T-cell (primary cell): ENCODE results near the gene YEATS4. TPM values are rescaled to one million over a fixed set of nuclear protein-coding genes. Genes with fewer than 3 reads are reported as not detected.

Experiments
- ATAC-seq, 4 experiments: fragments of 200-7000 bp in 3 of 4; fragments of 150-1000 bp in 1 of 4; cut with Tn5 transposase; replicated peaks in 1 of 4; 1 replicate in 3 of 4; 2 replicates in 1 of 4; pipeline ENCODE4 v1.10.0; 2021; ENCODE audit warnings: moderate library complexity in 3 of 4, mild to moderate bottlenecking in 2 of 4, moderate number of reproducible peaks in 1 of 4
- CTCF ChIA-PET, 2 donors: fragments of 300-600 bp; sonication (Branson Sonifier 250); formaldehyde crosslinking; loops; one replicate each; lab custom pipeline; 2022; ENCODE audit warnings: antibody characterized with exemption in 2 of 2; lab: Charles Lee
- POLR2A ChIA-PET, 2 donors: fragments of 300-600 bp; sonication (Branson Sonifier 250); formaldehyde crosslinking; loops; one replicate each; lab custom pipeline; 2022; ENCODE audit warnings: antibody characterized with exemption in 2 of 2; lab: Charles Lee
- DNase-seq, 35 experiments: peaks; one replicate each; pipeline versions ENCODE4 v3.0.0 to v3.0.0-alpha.2; 2013 to 2023
- H3K27ac ChIP-seq: one replicate; pipeline ENCODE4 v1.5.1; 2013; ENCODE audit warnings: low read length
- H3K27me3 ChIP-seq, 2 experiments: replicated peaks in 1 of 2; 1 replicate in 1 of 2; 2 replicates in 1 of 2; pipeline versions ENCODE4 v1.6.1 to v1.7.0; 2013; ENCODE audit warnings: low read length in 1 of 2, mixed read lengths in 1 of 2; ENCODE audit not compliant: control insufficient read depth in 2 of 2, insufficient read depth in 2 of 2; ENCODE audit errors: extremely low read depth in 1 of 2
- H3K36me3 ChIP-seq, 2 donors: 1 replicate in 1 of 2; 2 replicates in 1 of 2; pipeline versions ENCODE4 v1.6.1 to v1.7.0; 2013; ENCODE audit warnings: low read length in 1 of 2; ENCODE audit not compliant: control insufficient read depth in 2 of 2, insufficient read depth in 1 of 2; ENCODE audit errors: extremely low read depth in 1 of 2
- H3K4me1 ChIP-seq, 2 experiments: 1 replicate in 1 of 2; 2 replicates in 1 of 2; pipeline versions ENCODE4 v1.6.1 to v1.7.0; 2013; ENCODE audit warnings: low read length in 2 of 2, mixed read lengths in 1 of 2; ENCODE audit not compliant: insufficient read depth in 2 of 2, control insufficient read depth in 1 of 2; ENCODE audit errors: extremely low read depth in 1 of 2
- H3K4me3 ChIP-seq, 2 donors: 1 replicate in 1 of 2; 2 replicates in 1 of 2; pipeline versions ENCODE4 v1.5.1 to v1.7.0; 2013; ENCODE audit warnings: mild to moderate bottlenecking in 2 of 2, low read length in 1 of 2, moderate library complexity in 1 of 2; ENCODE audit not compliant: control insufficient read depth in 1 of 2; ENCODE audit errors: extremely low read depth in 1 of 2
- H3K9me3 ChIP-seq: 2 replicates; pipeline ENCODE4 v1.7.0; 2013
- H3K27ac Mint-ChIP-seq, 2 donors: one replicate each; pipeline ENCODE4 v1.8.0; 2020 to 2021; ENCODE audit warnings: mild to moderate bottlenecking in 2 of 2, mixed read lengths in 2 of 2
- H3K27me3 Mint-ChIP-seq, 2 donors: one replicate each; pipeline ENCODE4 v1.8.0; 2021 to 2022; ENCODE audit warnings: mixed read lengths in 2 of 2
- H3K36me3 Mint-ChIP-seq: one replicate; pipeline ENCODE4 v1.8.0; 2021; ENCODE audit warnings: mixed read lengths
- H3K4me1 Mint-ChIP-seq, 3 donors: one replicate each; pipeline ENCODE4 v1.8.0; 2020 to 2022; ENCODE audit warnings: mixed read lengths in 3 of 3, mild to moderate bottlenecking in 1 of 3
- H3K4me3 Mint-ChIP-seq, 3 donors: one replicate each; pipeline ENCODE4 v1.8.0; 2020 to 2022; ENCODE audit warnings: mild to moderate bottlenecking in 3 of 3, mixed read lengths in 3 of 3, moderate library complexity in 3 of 3
- H3K9me3 Mint-ChIP-seq, 3 donors: one replicate each; pipeline ENCODE4 v1.8.0; 2020 to 2022; ENCODE audit warnings: mixed read lengths in 3 of 3
- WGBS: methylation state at CpG from one replicate; pipeline ENCODE4 v1.1.5; 2013; ENCODE audit warnings: missing lambda C conversion rate; ENCODE audit not compliant: insufficient coverage; 5-methylcytosine and 5-hydroxymethylcytosine counted together
- total RNA-seq, 35 experiments: library from RNA in 6 of 35; stranded (reverse) in 6 of 35; fragments of 120-200 nt in 1 of 35; gene quantifications; one replicate each; pipeline versions ENCODE4 v1.2.1 to v1.2.4 and lab custom pipeline; 2013 to 2026

YEATS4 gene
- total RNA-seq, 5 donors from 2014 or later (not counting 1 experiment from before 2014, with no cell fraction given): 16.3 to 29.6 (median 21.5) TPM

- no peaks in the 10 kb centered on the region for H3K27me3 Mint-ChIP-seq
- Histone ChIP-seq H3K4me1 (no peaks in the 10 kb centered on the region), H3K4me3 (no peak overlapping the region), H3K27ac (no peak overlapping the region), H3K9me3 (no peaks in the 10 kb centered on the region), H3K36me3 (peaks cover 2 to 40% of the 10 kb centered on the region in 2 donors), H3K27me3 (no peaks in the 10 kb centered on the region)
- H3K36me3 Mint-ChIP-seq: peaks cover 37% of the 10 kb centered on the region
- CTCF ChIA-PET: interaction anchor here (0.6 to 1.4 kb wide), 5 partner anchors 9 to 213 kb away, joined by 3 to 6 read pairs (median 3); no protein-coding TSS in a partner anchor
- H3K9me3 Mint-ChIP-seq: no peaks in the 10 kb centered on the region
- no peak overlapping the region for H3K27ac Mint-ChIP-seq
- POLR2A ChIA-PET: no interaction called here
- H3K4me1 Mint-ChIP-seq: peaks cover 6 to 13% (median 8%) of the 10 kb centered on the region in 3 donors
- ATAC-seq (no peak), DNase-seq (no peak)
- H3K4me3 Mint-ChIP-seq: no peak overlapping the region
- WGBS: no CpG with 5 or more reads among the region's 5 CpGs
Observed at GRCh38 chr12:69366796-69367195, 7.3 kb downstream of the YEATS4 start.

- Mint-ChIP-seq H3K36me3 (peaks cover 48% of the 10 kb centered on the region), H3K9me3 (no peaks in the 10 kb centered on the region), H3K27ac (no peak overlapping the region), H3K27me3 (no peaks in the 10 kb centered on the region), H3K4me1 (peaks cover 4 to 13% (median 8%) of the 10 kb centered on the region in 3 donors), H3K4me3 (no peak overlapping the region)
- no peak for ATAC-seq
- Histone ChIP-seq H3K27ac (no peak overlapping the region), H3K4me3 (no peak overlapping the region), H3K9me3 (no peaks in the 10 kb centered on the region), H3K36me3 (peaks cover 2 to 45% of the 10 kb centered on the region in 2 donors), H3K27me3 (no peaks in the 10 kb centered on the region), H3K4me1 (no peaks in the 10 kb centered on the region)
- DNase-seq: no peak
- CTCF ChIA-PET: interaction anchor here in 1 of 2 donors (1.4 kb wide), 1 partner anchor 10 kb away, joined by 3 read pairs; no protein-coding TSS in a partner anchor
- no CpG with 5 or more reads among the region's 1 CpG for WGBS
- POLR2A ChIA-PET: interaction anchor here (0.6 kb wide), 2 partner anchors 203 to 1019 kb away, joined by 4 to 5 read pairs; no protein-coding TSS in a partner anchor
Observed at GRCh38 chr12:69368171-69368570, 8.6 kb downstream of the YEATS4 start.

- ChIA-PET POLR2A (no interaction called here), CTCF (interaction anchor here in 1 of 2 donors (0.6 kb wide), 1 partner anchor 242 kb away, joined by 3 read pairs; no protein-coding TSS in a partner anchor)
- H3K4me1 ChIP-seq: no peaks in the 10 kb centered on the region
- no peaks in the 10 kb centered on the region for H3K27me3 ChIP-seq
- WGBS: no CpG with 5 or more reads among the region's 1 CpG
- Mint-ChIP-seq H3K36me3 (peaks cover 55% of the 10 kb centered on the region), H3K9me3 (no peaks in the 10 kb centered on the region), H3K27ac (no peak overlapping the region), H3K4me3 (no peak overlapping the region), H3K4me1 (peaks cover 0 to 20% (median 0%) of the 10 kb centered on the region in 3 donors), H3K27me3 (no peaks in the 10 kb centered on the region)
- DNase-seq (no peak), ATAC-seq (no peak)
- no peak overlapping the region for H3K27ac ChIP-seq
- peaks cover 0 to 16% of the 10 kb centered on the region in 2 donors for H3K36me3 ChIP-seq
- no peaks in the 10 kb centered on the region for H3K9me3 ChIP-seq
- no peak overlapping the region for H3K4me3 ChIP-seq
Observed at GRCh38 chr12:69383074-69383473, 23.5 kb downstream of the YEATS4 start.

- Histone ChIP-seq H3K27me3 (no peaks in the 10 kb centered on the region), H3K27ac (no peak overlapping the region), H3K9me3 (no peaks in the 10 kb centered on the region), H3K4me1 (no peaks in the 10 kb centered on the region), H3K4me3 (no peak overlapping the region), H3K36me3 (peaks cover 0 to 14% of the 10 kb centered on the region in 2 donors)
- Mint-ChIP-seq H3K36me3 (peaks cover 44% of the 10 kb centered on the region), H3K27me3 (no peaks in the 10 kb centered on the region), H3K27ac (no peak overlapping the region), H3K9me3 (no peaks in the 10 kb centered on the region), H3K4me3 (no peak overlapping the region), H3K4me1 (peaks cover 0 to 6% (median 0%) of the 10 kb centered on the region in 3 donors)
- no peak for DNase-seq
- ChIA-PET CTCF (no interaction called here), POLR2A (interaction anchor here in 1 of 2 donors (0.8 kb wide), 1 partner anchor 186 kb away, joined by 3 read pairs; no protein-coding TSS in a partner anchor)
- 100% methylated on average over 2 of the region's 3 CpGs for WGBS
- no peak for ATAC-seq
Observed at GRCh38 chr12:69385038-69385437, 25.5 kb downstream of the YEATS4 start.

GRCh38 chr12:69386921-69387320 lies 27.4 kb downstream of the YEATS4 start:
- no peaks in the 10 kb centered on the region for H3K9me3 Mint-ChIP-seq
- no peaks in the 10 kb centered on the region for H3K4me1 ChIP-seq
- no CpG with 5 or more reads among the region's 2 CpGs for WGBS
- DNase-seq: no peak
- no peak overlapping the region for H3K4me3 Mint-ChIP-seq
- peaks cover 45% of the 10 kb centered on the region for H3K36me3 Mint-ChIP-seq
- H3K27ac Mint-ChIP-seq: no peak overlapping the region
- H3K27me3 ChIP-seq: no peaks in the 10 kb centered on the region
- H3K27me3 Mint-ChIP-seq: no peaks in the 10 kb centered on the region
- no peaks in the 10 kb centered on the region for H3K9me3 ChIP-seq
- H3K36me3 ChIP-seq: peaks cover 0 to 17% of the 10 kb centered on the region in 2 donors
- ChIA-PET CTCF (interaction anchor here in 1 of 2 donors (0.6 kb wide), 1 partner anchor 29 kb away, joined by 7 read pairs; no protein-coding TSS in a partner anchor), POLR2A (interaction anchor here in 1 of 2 donors (0.7 kb wide), 1 partner anchor 754 kb away, joined by 12 read pairs; no protein-coding TSS in a partner anchor)
- no peak overlapping the region for H3K27ac ChIP-seq
- no peak overlapping the region for H3K4me3 ChIP-seq
- ATAC-seq: no peak
- H3K4me1 Mint-ChIP-seq: peaks cover 0 to 6% (median 0%) of the 10 kb centered on the region in 3 donors

GRCh38 chr12:69388371-69388770 lies 28.8 kb downstream of the YEATS4 start:
- Histone ChIP-seq H3K9me3 (no peaks in the 10 kb centered on the region), H3K36me3 (peaks cover 0 to 11% of the 10 kb centered on the region in 2 donors), H3K4me3 (no peak overlapping the region), H3K27me3 (no peaks in the 10 kb centered on the region), H3K27ac (no peak overlapping the region), H3K4me1 (no peaks in the 10 kb centered on the region)
- no peak overlapping the region for H3K4me3 Mint-ChIP-seq
- H3K27me3 Mint-ChIP-seq: no peaks in the 10 kb centered on the region
- ATAC-seq (no peak), DNase-seq (peak in 1 of 35 experiments; percentile 31)
- POLR2A ChIA-PET: no interaction called here
- WGBS: no CpG with 5 or more reads among the region's 1 CpG
- H3K27ac Mint-ChIP-seq: no peak overlapping the region
- no peaks in the 10 kb centered on the region for H3K9me3 Mint-ChIP-seq
- peaks cover 49% of the 10 kb centered on the region for H3K36me3 Mint-ChIP-seq
- peaks cover 0 to 5% (median 0%) of the 10 kb centered on the region in 3 donors for H3K4me1 Mint-ChIP-seq
- CTCF ChIA-PET: interaction anchor here in 1 of 2 donors (0.6 to 1.0 kb wide), 2 partner anchors 31 to 199 kb away, joined by 3 to 12 read pairs; no protein-coding TSS in a partner anchor
